GM12878 (cell line): ENCODE measurements around the gene GZF1.
A peak's percentile ranks its signal among the peaks of the same experiment; 100 is the strongest.

ENCODE experiments used
- BRCA1 ChIP-seq: IDR thresholded peaks from 2 replicates; pipeline ENCODE4 v1.6.1; 2011; ENCODE audit warnings: low read depth, low read length, improper control_type of control experiment
- EZH2 ChIP-seq: IDR thresholded peaks from 2 replicates; pipeline ENCODE4 v1.6.1; 2012; ENCODE audit warnings: low read depth, mild to moderate bottlenecking, control low read depth, inconsistent platforms, low read length, borderline replicate concordance; ENCODE audit not compliant: control insufficient read depth
- KAT2A ChIP-seq: conservative IDR thresholded peaks from 2 replicates; pipeline ENCODE4 v1.6.1; 2011; ENCODE audit warnings: low read depth, low read length; ENCODE audit not compliant: control insufficient read depth
- POLR2A ChIP-seq: IDR thresholded peaks from 2 replicates; pipeline ENCODE4 v1.6.1; 2011; ENCODE audit warnings: low read depth, mild to moderate bottlenecking, low read length
- RBBP5 ChIP-seq: fragments of 200-600 bp; sonication (generic); conservative IDR thresholded peaks from 2 replicates; pipeline ENCODE4 v1.6.1; 2016
- TARDBP ChIP-seq: IDR thresholded peaks from 2 replicates; pipeline ENCODE4 v1.6.1; 2016; ENCODE audit warnings: borderline replicate concordance
- ZNF274 ChIP-seq: IDR thresholded peaks from one replicate; pipeline ENCODE4 v1.8.0; 2011; ENCODE audit not compliant: insufficient read length, insufficient read depth
- ZSCAN29 ChIP-seq: fragments of 450-650 bp; IDR thresholded peaks from 2 replicates; pipeline ENCODE4 v1.6.1; 2017; ENCODE audit warnings: mild to moderate bottlenecking, moderate library complexity
- TF ChIP-seq, protein P1 (sequence below), 3 experiments: IDR thresholded peaks in 2 of 3; conservative IDR thresholded peaks in 1 of 3; 2 replicates each; pipeline ENCODE4 v1.5.1; 2011; ENCODE audit warnings: low read depth in 3 of 3, low read length in 3 of 3, mild to moderate bottlenecking in 3 of 3, control low read depth in 2 of 3, moderate library complexity in 2 of 3, inconsistent platforms in 1 of 3, mixed read lengths in 1 of 3; ENCODE audit not compliant: control insufficient read depth in 2 of 3, insufficient read depth in 1 of 3; ENCODE audit errors: extremely low read depth in 1 of 3
- TF ChIP-seq, protein P2 (sequence below): fragments of 450-650 bp; IDR thresholded peaks from 2 replicates; pipeline ENCODE4 v1.6.1; 2017; ENCODE audit warnings: mild to moderate bottlenecking

DNA sequence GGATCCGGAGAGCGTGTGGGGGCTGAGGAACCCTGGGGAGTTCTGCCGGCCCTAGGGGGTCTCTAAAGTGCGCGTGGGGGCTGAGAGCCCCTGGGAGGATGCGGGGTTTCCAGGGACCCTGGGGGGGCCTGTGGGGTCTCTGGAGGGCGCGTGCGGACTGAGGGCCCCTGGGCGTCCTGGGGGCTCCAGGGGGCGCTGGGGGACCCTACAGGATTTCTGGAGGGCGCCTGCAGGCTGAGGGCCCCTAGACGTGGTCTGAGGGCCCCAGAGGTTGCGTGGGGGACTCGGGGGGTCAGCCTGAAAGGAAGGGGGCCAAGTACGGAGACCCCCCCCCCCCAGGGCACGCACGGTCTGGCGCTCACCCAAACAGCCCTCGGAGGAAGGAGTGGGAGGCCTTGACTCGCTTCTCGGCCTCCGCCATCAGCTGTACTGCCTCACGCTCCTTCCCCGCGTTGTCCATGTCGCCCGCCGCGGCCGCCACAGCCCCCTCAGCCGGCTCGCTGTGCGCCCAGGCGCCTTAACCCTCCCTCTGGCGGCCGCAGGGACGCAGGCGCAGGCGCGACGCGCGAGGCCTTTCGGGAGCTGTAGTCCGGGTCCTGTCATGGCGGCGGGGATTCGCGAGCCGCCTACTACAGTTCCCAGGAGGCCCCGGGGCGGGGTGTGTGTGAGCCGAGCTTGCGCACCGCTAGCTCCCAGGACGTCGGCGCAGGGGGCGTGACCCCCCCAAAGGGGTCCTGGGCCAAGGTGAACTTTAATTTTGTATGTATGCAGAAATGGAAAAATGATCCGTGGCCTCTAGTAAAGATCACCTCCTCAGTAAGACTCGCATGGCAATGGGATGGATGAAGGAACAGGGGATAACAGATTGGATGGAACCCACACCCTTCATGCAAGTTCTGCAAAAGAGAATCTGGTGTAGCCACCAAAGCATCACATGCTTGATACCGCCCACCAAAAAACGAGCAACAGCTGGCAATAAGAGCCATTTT is 59.3 kb downstream of the GZF1 start, which contains the start of gene NAPB:
- TF ChIP-seq EZH2 (no peak), ZNF274 (no peak), BRCA1 (no peak), ZSCAN29 (no peak), KAT2A (no peak), TARDBP (no peak), POLR2A (peak; percentile 94), RBBP5 (no peak)
- TF ChIP-seq, protein P1, sequence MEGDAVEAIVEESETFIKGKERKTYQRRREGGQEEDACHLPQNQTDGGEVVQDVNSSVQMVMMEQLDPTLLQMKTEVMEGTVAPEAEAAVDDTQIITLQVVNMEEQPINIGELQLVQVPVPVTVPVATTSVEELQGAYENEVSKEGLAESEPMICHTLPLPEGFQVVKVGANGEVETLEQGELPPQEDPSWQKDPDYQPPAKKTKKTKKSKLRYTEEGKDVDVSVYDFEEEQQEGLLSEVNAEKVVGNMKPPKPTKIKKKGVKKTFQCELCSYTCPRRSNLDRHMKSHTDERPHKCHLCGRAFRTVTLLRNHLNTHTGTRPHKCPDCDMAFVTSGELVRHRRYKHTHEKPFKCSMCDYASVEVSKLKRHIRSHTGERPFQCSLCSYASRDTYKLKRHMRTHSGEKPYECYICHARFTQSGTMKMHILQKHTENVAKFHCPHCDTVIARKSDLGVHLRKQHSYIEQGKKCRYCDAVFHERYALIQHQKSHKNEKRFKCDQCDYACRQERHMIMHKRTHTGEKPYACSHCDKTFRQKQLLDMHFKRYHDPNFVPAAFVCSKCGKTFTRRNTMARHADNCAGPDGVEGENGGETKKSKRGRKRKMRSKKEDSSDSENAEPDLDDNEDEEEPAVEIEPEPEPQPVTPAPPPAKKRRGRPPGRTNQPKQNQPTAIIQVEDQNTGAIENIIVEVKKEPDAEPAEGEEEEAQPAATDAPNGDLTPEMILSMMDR (IDR thresholded peaks at IDR 0.05 in 2 of 3, conservative IDR thresholded peaks at IDR 0.05 in 1 of 3; ENCODE audit: control insufficient read depth in 2 of 3, extremely low read depth in 1 of 3, insufficient read depth in 1 of 3, low read depth in 3 of 3, low read length in 3 of 3), result peak in 2 of 3 experiments; percentile 10 to 37; a peak in 1 of 6 replicates
- TF ChIP-seq, protein P2, sequence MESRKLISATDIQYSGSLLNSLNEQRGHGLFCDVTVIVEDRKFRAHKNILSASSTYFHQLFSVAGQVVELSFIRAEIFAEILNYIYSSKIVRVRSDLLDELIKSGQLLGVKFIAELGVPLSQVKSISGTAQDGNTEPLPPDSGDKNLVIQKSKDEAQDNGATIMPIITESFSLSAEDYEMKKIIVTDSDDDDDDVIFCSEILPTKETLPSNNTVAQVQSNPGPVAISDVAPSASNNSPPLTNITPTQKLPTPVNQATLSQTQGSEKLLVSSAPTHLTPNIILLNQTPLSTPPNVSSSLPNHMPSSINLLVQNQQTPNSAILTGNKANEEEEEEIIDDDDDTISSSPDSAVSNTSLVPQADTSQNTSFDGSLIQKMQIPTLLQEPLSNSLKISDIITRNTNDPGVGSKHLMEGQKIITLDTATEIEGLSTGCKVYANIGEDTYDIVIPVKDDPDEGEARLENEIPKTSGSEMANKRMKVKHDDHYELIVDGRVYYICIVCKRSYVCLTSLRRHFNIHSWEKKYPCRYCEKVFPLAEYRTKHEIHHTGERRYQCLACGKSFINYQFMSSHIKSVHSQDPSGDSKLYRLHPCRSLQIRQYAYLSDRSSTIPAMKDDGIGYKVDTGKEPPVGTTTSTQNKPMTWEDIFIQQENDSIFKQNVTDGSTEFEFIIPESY, result no peak
